ENCODE results near the gene ZNF136.

The ZNF136 gene

GRCh38 chr19:12162882-12163806 is at the start of gene ZNF136:
Gene ZNF136, plus strand, starts transcription at chr19:12163096. Its CDS starts 108 bp downstream, at chr19:12163204.
- peak; percentile 86 to 89 for DNase-seq (ENCODE audit: low read depth in 2 of 2)

GRCh38 chr19:12113121-12113520 is 49.8 kb upstream of the ZNF136 start:
- no peak for DNase-seq (ENCODE audit: low read depth in 2 of 2)

DNA sequence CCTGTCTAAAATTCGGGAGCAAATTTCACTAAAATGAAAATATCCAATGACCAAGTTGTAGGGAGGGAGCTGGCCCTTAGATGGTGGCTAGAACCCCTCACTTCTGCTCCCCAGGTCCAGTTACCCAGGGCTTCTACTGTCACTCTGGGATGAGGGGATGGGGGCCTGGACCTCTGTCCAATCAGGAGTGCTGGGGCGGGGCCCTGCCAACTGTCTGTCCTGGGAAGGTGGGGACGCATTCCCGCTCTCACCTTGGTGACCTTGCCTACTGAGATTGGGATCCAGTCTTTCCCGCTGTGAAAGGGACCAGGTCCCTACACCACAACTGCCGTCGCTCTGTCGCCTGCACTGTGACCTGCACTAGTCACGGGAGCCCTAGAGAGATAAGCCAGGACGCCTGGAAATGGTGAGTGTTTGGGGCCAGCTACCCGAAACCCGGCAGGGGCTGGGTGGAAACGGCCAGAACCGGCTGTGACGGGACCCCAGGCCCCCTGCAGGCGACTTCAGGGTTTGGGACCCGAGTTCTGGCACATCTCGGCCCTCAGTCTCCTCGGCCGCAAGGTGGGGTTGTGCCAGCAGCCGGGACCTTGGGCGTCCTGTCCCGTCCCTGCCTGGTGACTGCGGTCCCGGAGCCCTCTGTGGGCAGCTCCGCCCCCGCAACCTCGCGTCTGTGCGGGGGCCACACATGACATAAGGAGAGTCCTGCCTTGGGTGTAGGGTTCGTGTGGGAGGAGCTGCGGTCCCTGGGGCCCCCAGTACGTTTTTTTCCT is 45.5 kb upstream of the ZNF136 start:
- DNase-seq (ENCODE audit: low read depth in 2 of 2): no peak

GRCh38 chr19:12126707-12127106 is 36.2 kb upstream of the ZNF136 start:
- no peak for DNase-seq (ENCODE audit: low read depth in 2 of 2)

DNA sequence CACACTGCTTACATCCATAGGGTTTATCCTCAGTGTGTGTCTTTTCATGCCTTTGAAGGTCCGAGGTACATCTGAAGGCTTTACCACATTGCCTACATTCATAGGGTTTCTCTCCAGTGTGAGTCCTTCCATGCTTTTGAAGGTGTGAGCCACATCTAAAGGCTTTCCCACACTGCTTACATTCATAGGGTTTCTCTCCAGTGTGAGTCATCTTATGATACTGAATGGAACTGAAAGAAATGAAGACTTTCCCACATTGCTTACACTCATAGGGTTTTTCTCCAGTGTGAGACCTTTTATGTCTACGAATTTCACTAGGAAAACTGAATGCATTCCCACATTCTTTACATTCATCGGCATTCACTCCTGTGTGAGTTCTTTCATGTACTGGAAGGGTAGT is 29.8 kb upstream of the ZNF136 start:
- DNase-seq (ENCODE audit: low read depth in 2 of 2): no peak

- no peak for DNase-seq (ENCODE audit: low read depth in 2 of 2)
Measured at GRCh38 chr19:12137221-12137940, 25.5 kb upstream of the ZNF136 start.

DNA sequence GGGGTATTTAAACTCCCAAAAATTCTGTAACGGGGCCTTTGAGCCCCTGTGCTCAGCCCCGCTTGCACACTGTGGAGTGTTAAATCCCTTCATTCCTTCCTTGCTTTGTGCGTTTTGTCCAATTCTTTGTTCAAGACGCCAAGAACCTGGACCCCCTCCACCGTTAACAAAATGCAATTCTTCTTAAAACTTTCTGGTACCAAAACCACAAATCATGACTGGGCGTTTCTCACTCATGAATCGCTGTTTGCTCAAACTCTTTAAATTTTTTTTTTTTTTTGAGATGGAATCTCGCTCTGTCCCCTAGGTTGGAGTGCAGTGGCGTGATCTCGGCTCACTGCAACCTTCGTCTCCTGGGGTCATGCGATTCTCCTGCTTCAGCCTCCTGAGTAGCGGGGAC is 23.6 kb upstream of the ZNF136 start:
- no peak for DNase-seq (ENCODE audit: low read depth in 2 of 2)

- peak; percentile 84 to 87 for DNase-seq (ENCODE audit: low read depth in 2 of 2)
Measured at GRCh38 chr19:12139885-12140544, 22.9 kb upstream of the ZNF136 start, which contains the start of gene ZNF20. Gene ZNF20, minus strand, starts transcription at chr19:12140350. Its CDS starts 168 bp downstream, at chr19:12140182.

DNA sequence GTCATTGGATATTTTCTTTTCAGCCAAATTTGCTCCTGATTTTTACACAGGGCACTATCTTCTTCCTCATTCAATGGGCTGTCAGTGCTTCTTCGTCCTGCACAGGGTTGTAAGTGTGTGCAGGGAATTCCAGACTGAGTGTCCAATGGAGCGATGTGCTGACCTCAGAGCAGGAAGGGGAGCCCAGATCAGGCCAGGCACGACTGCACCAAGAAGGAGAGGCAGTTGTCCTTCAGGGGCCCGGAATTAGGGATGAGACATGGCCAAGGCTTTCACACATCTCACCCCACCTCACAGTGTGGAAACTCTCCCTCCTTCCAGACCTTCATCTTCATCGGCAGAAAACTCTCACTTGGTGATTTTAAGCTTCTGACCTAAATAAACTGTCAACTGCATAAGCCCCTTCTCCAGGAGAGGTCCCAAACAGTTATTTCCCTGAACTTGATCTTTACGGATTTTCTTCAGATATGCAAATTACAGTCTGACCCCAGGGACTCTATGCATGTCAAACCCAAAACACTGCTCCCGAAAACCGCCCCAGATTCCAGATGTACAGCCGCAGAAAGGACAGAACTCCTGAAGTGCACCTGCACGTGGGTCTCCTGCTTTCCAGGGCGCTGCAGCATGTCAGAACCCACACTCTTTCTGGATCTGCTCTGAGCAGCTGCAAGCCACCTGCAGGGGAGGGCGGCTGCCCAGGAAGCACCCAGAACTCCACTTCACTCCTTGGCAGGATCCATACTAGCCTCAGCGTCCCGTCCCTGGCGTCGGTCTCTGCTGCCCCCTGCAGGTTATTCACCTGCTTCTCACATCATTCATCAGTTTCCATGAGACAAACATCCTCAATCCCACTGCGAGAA is 22.1 kb upstream of the ZNF136 start:
- DNase-seq (ENCODE audit: low read depth in 2 of 2): peak; percentile 66 to 67

DNA sequence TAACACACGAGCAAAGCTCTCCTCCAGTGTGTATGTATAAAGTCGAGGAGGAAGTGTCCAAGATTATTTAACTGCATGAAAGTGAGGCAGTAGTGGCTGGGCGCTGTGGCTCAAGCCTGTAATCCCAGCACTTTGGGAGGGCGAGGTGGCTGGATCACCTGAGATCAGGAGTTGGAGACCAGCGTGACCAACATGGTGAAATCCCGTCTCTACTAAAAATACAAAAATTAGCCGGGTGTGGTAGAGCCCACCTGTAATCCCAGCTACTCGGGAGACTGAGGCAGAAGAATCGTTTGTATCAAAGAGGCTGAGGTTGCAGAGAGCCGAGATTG is 21.5 kb upstream of the ZNF136 start:
- no peak for DNase-seq (ENCODE audit: low read depth in 2 of 2)

GRCh38 chr19:12145348-12145747 is 17.5 kb upstream of the ZNF136 start:
- DNase-seq (ENCODE audit: low read depth in 2 of 2): no peak

GRCh38 chr19:12155324-12155860 is 7.5 kb upstream of the ZNF136 start:
- DNase-seq (ENCODE audit: low read depth in 2 of 2): no peak

- DNase-seq (ENCODE audit: low read depth in 2 of 2): no peak
Measured at GRCh38 chr19:12156223-12157058, 6.5 kb upstream of the ZNF136 start, which contains the start of gene ZNF625. Gene ZNF625, minus strand, starts transcription at chr19:12156734. Its CDS starts 176 bp downstream, at chr19:12156558.

GRCh38 chr19:12159773-12160414 is 3.0 kb upstream of the ZNF136 start:
- no peak for DNase-seq (ENCODE audit: low read depth in 2 of 2)

DNA sequence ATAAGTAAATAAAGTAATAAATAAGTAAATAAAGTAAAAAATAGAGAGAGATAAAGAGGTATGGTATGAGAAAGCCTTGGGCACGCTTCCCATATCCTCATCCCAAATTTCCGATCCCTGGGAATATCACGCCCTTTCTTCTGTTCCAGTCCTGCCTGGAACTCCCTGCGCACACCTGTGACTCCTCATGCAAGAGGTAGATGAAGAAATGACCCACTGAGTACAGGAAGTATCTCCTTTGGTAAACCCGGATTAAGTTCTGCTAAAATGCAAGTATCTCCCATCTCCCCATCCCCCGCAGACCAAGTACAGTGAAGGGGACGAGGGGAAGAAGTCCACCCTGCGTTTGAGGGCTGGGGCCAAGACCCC is 399 bp upstream of the ZNF136 start:
- DNase-seq (ENCODE audit: low read depth in 2 of 2): no peak

DNA sequence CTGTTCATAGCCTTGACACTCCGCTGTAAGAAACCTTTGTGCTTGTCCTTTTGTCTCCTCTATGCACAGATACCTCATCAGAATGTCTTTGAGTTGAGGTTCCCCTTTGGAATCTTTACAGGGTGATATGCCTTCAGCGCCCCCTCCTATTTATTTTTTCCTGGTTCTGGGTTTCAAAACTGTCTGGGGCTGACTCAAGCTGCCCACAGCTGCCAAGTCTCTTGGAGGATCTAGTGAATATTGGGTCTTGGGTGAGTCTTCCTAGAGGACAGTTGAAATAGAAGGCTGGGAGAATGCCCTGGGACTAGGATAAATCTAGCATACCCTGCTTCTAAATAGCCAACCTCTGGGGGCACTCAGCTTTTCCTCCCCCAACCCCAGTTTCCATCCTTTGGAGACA is 930 bp downstream of the ZNF136 start:
- DNase-seq (ENCODE audit: low read depth in 2 of 2): no peak

GRCh38 chr19:12166626-12167025 is 3.7 kb downstream of the ZNF136 start:
- DNase-seq (ENCODE audit: low read depth in 2 of 2): no peak

DNA sequence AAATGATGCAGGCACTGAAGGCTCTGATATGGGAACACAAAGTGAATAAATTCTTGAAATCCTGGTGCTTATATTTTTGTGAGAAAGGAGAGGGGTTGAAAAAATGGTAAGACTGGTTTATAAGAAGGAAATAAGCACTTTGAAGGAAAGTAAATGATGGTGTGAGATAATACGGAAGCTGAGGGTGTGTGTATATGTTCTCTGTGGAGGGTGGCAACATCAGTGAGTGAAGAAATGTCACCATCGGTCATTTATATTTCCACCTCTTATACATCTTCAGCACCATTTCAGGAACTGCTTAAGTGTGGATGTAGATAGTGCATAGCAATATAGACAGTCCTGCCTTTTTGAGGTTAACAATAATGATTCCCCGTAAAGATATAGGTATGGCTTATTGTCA is 17.5 kb downstream of the ZNF136 start:
- DNase-seq (ENCODE audit: low read depth in 2 of 2): no peak

DNA sequence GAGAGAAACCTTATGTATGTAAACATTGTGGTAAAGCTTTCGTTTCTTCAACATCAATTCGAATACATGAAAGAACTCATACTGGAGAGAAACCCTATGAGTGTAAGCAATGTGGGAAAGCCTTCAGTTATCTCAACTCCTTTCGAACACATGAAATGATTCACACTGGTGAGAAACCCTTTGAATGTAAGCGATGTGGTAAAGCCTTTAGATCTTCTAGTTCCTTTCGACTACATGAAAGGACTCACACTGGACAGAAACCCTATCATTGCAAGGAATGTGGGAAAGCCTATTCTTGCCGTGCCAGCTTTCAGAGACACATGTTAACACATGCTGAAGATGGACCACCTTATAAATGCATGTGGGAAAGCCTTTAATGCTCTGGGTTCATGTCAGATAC is 24.7 kb downstream of the ZNF136 start:
- no peak for DNase-seq (ENCODE audit: low read depth in 2 of 2)

Measured in stimulated activated CD8-positive, alpha-beta memory T cell treated with anti-CD3 and anti-CD28 coated beads, Interleukin-15, amount 100 ng/mL, for 48 hours (primary cell).